HEK293 (cell line): ENCODE data around the gene BBLN.

Source experiments
- CTCF ChIA-PET: fragments of 350-600 bp; formaldehyde crosslinking; extraction: SDS; loops from one replicate; lab custom pipeline; 2021; ENCODE audit warnings: antibody characterized with exemption; lab: Yijun Ruan, JAX
- POLR2A ChIA-PET: fragments of 300-600 bp; formaldehyde crosslinking; extraction: SDS; loops from one replicate; lab custom pipeline; 2020; ENCODE audit warnings: antibody characterized with exemption, inconsistent platforms; lab: Yijun Ruan, JAX
- H3K27ac ChIP-seq: fragments of 200-500 bp; sonication (Bioruptor generic); 2 replicates; pipeline ENCODE4 v1.5.1; 2014; ENCODE audit warnings: low read depth, low read length, control low read depth, inconsistent platforms; ENCODE audit errors: extremely low read depth
- H3K36me3 ChIP-seq, 2 experiments: fragments of 200-500 bp in 1 of 2; sonication (Bioruptor generic) in 1 of 2; 1 replicate in 1 of 2; 2 replicates in 1 of 2; pipeline ENCODE4 v1.5.1; 2014 to 2017; ENCODE audit warnings: inconsistent platforms in 2 of 2, low read length in 2 of 2; ENCODE audit not compliant: control insufficient read depth in 2 of 2, insufficient read depth in 1 of 2
- H3K4me1 ChIP-seq: fragments of 200-500 bp; sonication (Bioruptor generic); 2 replicates; pipeline ENCODE4 v1.5.1; 2014; ENCODE audit warnings: mild to moderate bottlenecking, low read length, inconsistent platforms; ENCODE audit not compliant: control insufficient read depth, insufficient read depth
- H3K4me3 ChIP-seq: 2 replicates; pipeline ENCODE4 v1.5.1; 2011; ENCODE audit warnings: low read depth, mild to moderate bottlenecking, control low read depth, low read length, moderate library complexity
- H3K9me3 ChIP-seq: fragments of 200-500 bp; sonication (Bioruptor generic); 2 replicates; pipeline ENCODE4 v1.5.1; 2014; ENCODE audit warnings: low read depth, low read length, inconsistent platforms; ENCODE audit not compliant: control insufficient read depth, insufficient read depth
- EGR2 ChIP-seq: fragments of 450-650 bp; formaldehyde crosslinking; IDR thresholded peaks from 2 replicates; pipeline ENCODE4 v1.5.1; 2016; ENCODE audit warnings: low read depth, missing biosample characterization, missing genetic modification characterization
- KLF7 ChIP-seq: fragments of 450-650 bp; formaldehyde crosslinking; IDR thresholded peaks from 2 replicates; pipeline ENCODE4 v1.5.1; 2016; ENCODE audit warnings: missing biosample characterization, missing genetic modification characterization, borderline replicate concordance
- PRDM10 ChIP-seq: fragments of 450-650 bp; formaldehyde crosslinking; IDR thresholded peaks from 2 replicates; pipeline ENCODE4 v1.5.1; 2016; ENCODE audit warnings: missing biosample characterization, missing genetic modification characterization
- SP3 ChIP-seq: fragments of 450-650 bp; formaldehyde crosslinking; IDR thresholded peaks from 2 replicates; pipeline ENCODE4 v1.5.1; 2016; ENCODE audit warnings: missing biosample characterization, missing genetic modification characterization
- TRIM28 ChIP-seq: IDR thresholded peaks from 2 replicates; pipeline ENCODE4 v1.6.1; 2011; ENCODE audit warnings: low read length, control low read depth, borderline replicate concordance
- YY1 ChIP-seq: fragments of 450-650 bp; formaldehyde crosslinking; IDR thresholded peaks from 2 replicates; pipeline ENCODE4 v1.5.1; 2018; ENCODE audit warnings: missing biosample characterization, missing genetic modification characterization
- ZEB2 ChIP-seq: fragments of 450-650 bp; formaldehyde crosslinking; IDR thresholded peaks from 2 replicates; pipeline ENCODE4 v1.5.1; 2016; ENCODE audit warnings: missing biosample characterization, missing genetic modification characterization
- ZNF133 ChIP-seq: fragments of 450-650 bp; formaldehyde crosslinking; IDR thresholded peaks from 2 replicates; pipeline ENCODE4 v1.5.1; 2016; ENCODE audit warnings: missing biosample characterization, missing genetic modification characterization
- ZNF184 ChIP-seq: fragments of 450-650 bp; IDR thresholded peaks from 2 replicates; pipeline ENCODE4 v1.5.1; 2018; ENCODE audit warnings: missing biosample characterization, mild to moderate bottlenecking, missing genetic modification characterization
- ZNF280D ChIP-seq: fragments of 450-650 bp; formaldehyde crosslinking; IDR thresholded peaks from 2 replicates; pipeline ENCODE4 v1.5.1; 2016; ENCODE audit warnings: missing biosample characterization, missing genetic modification characterization
- ZNF335 ChIP-seq: fragments of 450-650 bp; formaldehyde crosslinking; conservative IDR thresholded peaks from 2 replicates; pipeline ENCODE4 v1.5.1; 2016; ENCODE audit warnings: missing biosample characterization, missing genetic modification characterization
- ZNF354C ChIP-seq: fragments of 450-650 bp; formaldehyde crosslinking; IDR thresholded peaks from 2 replicates; pipeline ENCODE4 v1.5.1; 2016; ENCODE audit warnings: missing biosample characterization, missing genetic modification characterization, low read depth, borderline replicate concordance
- ZNF362 ChIP-seq: fragments of 450-650 bp; formaldehyde crosslinking; IDR thresholded peaks from 2 replicates; pipeline ENCODE4 v1.5.1; 2016; ENCODE audit warnings: missing biosample characterization, missing genetic modification characterization
- ZNF37A ChIP-seq: fragments of 450-650 bp; IDR thresholded peaks from 2 replicates; pipeline ENCODE4 v1.5.1; 2018; ENCODE audit warnings: missing biosample characterization, missing genetic modification characterization
- ZNF404 ChIP-seq: fragments of 450-650 bp; formaldehyde crosslinking; IDR thresholded peaks from 2 replicates; pipeline ENCODE4 v1.5.1; 2017; ENCODE audit warnings: missing biosample characterization, missing genetic modification characterization
- ZNF610 ChIP-seq: fragments of 450-650 bp; formaldehyde crosslinking; IDR thresholded peaks from 2 replicates; pipeline ENCODE4 v1.5.1; 2016; ENCODE audit warnings: missing biosample characterization, missing genetic modification characterization, borderline replicate concordance
- ZNF658 ChIP-seq: fragments of 450-650 bp; formaldehyde crosslinking; IDR thresholded peaks from 2 replicates; pipeline ENCODE4; 2016; ENCODE audit warnings: missing biosample characterization, missing genetic modification characterization
- ZNF701 ChIP-seq: fragments of 450-650 bp; formaldehyde crosslinking; IDR thresholded peaks from 2 replicates; pipeline ENCODE4 v1.5.1; 2016; ENCODE audit warnings: missing biosample characterization, missing genetic modification characterization
- TF ChIP-seq, protein P1 (sequence below): fragments of 450-650 bp; formaldehyde crosslinking; IDR thresholded peaks from 2 replicates; pipeline ENCODE4 v1.5.1; 2016; ENCODE audit warnings: missing biosample characterization, missing genetic modification characterization, low read depth
- TF ChIP-seq, protein P2 (sequence below): fragments of 450-650 bp; formaldehyde crosslinking; IDR thresholded peaks from 2 replicates; pipeline ENCODE4 v1.5.1; 2016; ENCODE audit warnings: missing biosample characterization, missing genetic modification characterization
- TF ChIP-seq, protein P3 (sequence below): fragments of 450-650 bp; formaldehyde crosslinking; IDR thresholded peaks from 2 replicates; pipeline ENCODE4 v1.5.1; 2016; ENCODE audit warnings: missing biosample characterization, missing genetic modification characterization

BBLN gene

GRCh38 chr9:128191406-128192046 is 31.5 kb downstream of the BBLN start, which contains the start of gene CIZ1 (continued):
- TF ChIP-seq SP3 (peak; percentile 50; the same call in 1 of the 2 replicates), ZNF335 (peak; percentile 85), ZEB2 (tag by site-specific recombination) (peak; percentile 67), ZNF610 (tag by site-specific recombination) (peak; percentile 49; the same call in 1 of the 2 replicates), ZNF184 (tag by site-specific recombination) (peak; percentile 49; the same call in 1 of the 2 replicates)
- TF ChIP-seq, protein P1, sequence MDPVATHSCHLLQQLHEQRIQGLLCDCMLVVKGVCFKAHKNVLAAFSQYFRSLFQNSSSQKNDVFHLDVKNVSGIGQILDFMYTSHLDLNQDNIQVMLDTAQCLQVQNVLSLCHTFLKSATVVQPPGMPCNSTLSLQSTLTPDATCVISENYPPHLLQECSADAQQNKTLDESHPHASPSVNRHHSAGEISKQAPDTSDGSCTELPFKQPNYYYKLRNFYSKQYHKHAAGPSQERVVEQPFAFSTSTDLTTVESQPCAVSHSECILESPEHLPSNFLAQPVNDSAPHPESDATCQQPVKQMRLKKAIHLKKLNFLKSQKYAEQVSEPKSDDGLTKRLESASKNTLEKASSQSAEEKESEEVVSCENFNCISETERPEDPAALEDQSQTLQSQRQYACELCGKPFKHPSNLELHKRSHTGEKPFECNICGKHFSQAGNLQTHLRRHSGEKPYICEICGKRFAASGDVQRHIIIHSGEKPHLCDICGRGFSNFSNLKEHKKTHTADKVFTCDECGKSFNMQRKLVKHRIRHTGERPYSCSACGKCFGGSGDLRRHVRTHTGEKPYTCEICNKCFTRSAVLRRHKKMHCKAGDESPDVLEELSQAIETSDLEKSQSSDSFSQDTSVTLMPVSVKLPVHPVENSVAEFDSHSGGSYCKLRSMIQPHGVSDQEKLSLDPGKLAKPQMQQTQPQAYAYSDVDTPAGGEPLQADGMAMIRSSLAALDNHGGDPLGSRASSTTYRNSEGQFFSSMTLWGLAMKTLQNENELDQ (tag by site-specific recombination): no peak
- TF ChIP-seq, protein P2, sequence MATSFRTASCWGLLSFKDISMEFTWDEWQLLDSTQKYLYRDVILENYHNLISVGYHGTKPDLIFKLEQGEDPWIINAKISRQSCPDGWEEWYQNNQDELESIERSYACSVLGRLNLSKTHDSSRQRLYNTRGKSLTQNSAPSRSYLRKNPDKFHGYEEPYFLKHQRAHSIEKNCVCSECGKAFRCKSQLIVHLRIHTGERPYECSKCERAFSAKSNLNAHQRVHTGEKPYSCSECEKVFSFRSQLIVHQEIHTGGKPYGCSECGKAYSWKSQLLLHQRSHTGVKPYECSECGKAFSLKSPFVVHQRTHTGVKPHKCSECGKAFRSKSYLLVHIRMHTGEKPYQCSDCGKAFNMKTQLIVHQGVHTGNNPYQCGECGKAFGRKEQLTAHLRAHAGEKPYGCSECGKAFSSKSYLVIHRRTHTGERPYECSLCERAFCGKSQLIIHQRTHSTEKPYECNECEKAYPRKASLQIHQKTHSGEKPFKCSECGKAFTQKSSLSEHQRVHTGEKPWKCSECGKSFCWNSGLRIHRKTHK (tag by site-specific recombination): no peak

- Histone ChIP-seq H3K9me3 (no peaks in the 10 kb centered on the region), H3K4me3 (peak overlapping the region; percentile 18), H3K27ac (no peak overlapping the region), H3K4me1 (no peaks in the 10 kb centered on the region), H3K36me3 (peaks cover 5 to 24% of the 10 kb centered on the region in 2 experiments; a peak in 2 of 3 replicates)
- POLR2A ChIA-PET: interaction anchor here (0.6 to 4.5 kb wide), 10 partner anchors 24 to 691 kb away, joined by 3 to 30 read pairs (median 4); partner anchors contain the start of genes BBLN, GOLGA2, SPTAN1 and SWI5
- CTCF ChIA-PET: interaction anchor here (0.6 to 2.2 kb wide), 9 partner anchors 9 to 254 kb away, joined by 3 to 11 read pairs (median 5); partner anchors contain the start of gene DNM1
- TF ChIP-seq ZNF658 (tag by site-specific recombination): no peak
- TF ChIP-seq PRDM10 (tag by site-specific recombination): 0 out of 2 replicates have a peak, but pooled peaks have one; percentile 25
- no peak for TF ChIP-seq KLF7
- no peak for TF ChIP-seq YY1 (tag by site-specific recombination)
- TF ChIP-seq ZNF404 (tag by site-specific recombination): no peak
- TF ChIP-seq EGR2 (tag by site-specific recombination): no peak
- no peak for TF ChIP-seq ZNF133 (tag by site-specific recombination)
- no peak for TF ChIP-seq ZNF701 (tag by site-specific recombination)
- no peak for TF ChIP-seq ZNF280D (tag by site-specific recombination)
- no peak for TF ChIP-seq TRIM28
- no peak for TF ChIP-seq ZNF362
- TF ChIP-seq ZNF37A: no peak
- TF ChIP-seq, protein P3, sequence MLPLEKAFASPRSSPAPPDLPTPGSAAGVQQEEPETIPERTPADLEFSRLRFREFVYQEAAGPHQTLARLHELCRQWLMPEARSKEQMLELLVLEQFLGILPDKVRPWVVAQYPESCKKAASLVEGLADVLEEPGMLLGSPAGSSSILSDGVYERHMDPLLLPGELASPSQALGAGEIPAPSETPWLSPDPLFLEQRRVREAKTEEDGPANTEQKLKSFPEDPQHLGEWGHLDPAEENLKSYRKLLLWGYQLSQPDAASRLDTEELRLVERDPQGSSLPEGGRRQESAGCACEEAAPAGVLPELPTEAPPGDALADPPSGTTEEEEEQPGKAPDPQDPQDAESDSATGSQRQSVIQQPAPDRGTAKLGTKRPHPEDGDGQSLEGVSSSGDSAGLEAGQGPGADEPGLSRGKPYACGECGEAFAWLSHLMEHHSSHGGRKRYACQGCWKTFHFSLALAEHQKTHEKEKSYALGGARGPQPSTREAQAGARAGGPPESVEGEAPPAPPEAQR: no peak
- no peak for TF ChIP-seq ZNF354C (tag by site-specific recombination)
Measured at GRCh38 chr9:128192601-128193371, 32.7 kb downstream of the BBLN start.
